AG09309 (cell line): Measurements from ENCODE around the gene ZNF618.

Experiments used
- DNase-seq: peaks from one replicate; pipeline ENCODE4 v3.0.0-alpha.2; 2010; ENCODE audit warnings: low read depth
- H3K4me3 ChIP-seq: 2 replicates; pipeline ENCODE4 v1.5.1; 2011; ENCODE audit warnings: mild to moderate bottlenecking, low read depth, low read length, moderate library complexity; ENCODE audit not compliant: control insufficient read depth
- CTCF ChIP-seq: IDR thresholded peaks from 2 replicates; pipeline ENCODE4 v1.5.1; 2011; ENCODE audit warnings: mild to moderate bottlenecking, low read depth, low read length, inconsistent platforms; ENCODE audit not compliant: insufficient read depth, control insufficient read depth; ENCODE audit errors: missing control alignments

Gene ZNF618

GRCh38 chr9:113886933-113887332, 10.8 kb downstream of the ZNF618 start:
- no peak overlapping the region for H3K4me3 ChIP-seq
- TF ChIP-seq CTCF: no peak
- no peak for DNase-seq

- no peak for TF ChIP-seq CTCF
- H3K4me3 ChIP-seq: no peak overlapping the region
- DNase-seq: no peak
Measured at GRCh38 chr9:113887436-113887835, 11.3 kb downstream of the ZNF618 start.

- TF ChIP-seq CTCF: no peak
- no peak overlapping the region for H3K4me3 ChIP-seq
- no peak for DNase-seq
Measured at GRCh38 chr9:113888336-113888735, 12.2 kb downstream of the ZNF618 start.

- TF ChIP-seq CTCF: no peak
- no peak overlapping the region for H3K4me3 ChIP-seq
- DNase-seq: no peak
Measured at GRCh38 chr9:113888976-113889375, 12.9 kb downstream of the ZNF618 start.

GRCh38 chr9:113890704-113891103, 14.6 kb downstream of the ZNF618 start:
- TF ChIP-seq CTCF: no peak
- H3K4me3 ChIP-seq: no peak overlapping the region
- no peak for DNase-seq

GRCh38 chr9:113892861-113893491, 16.9 kb downstream of the ZNF618 start:
- no peak for TF ChIP-seq CTCF
- H3K4me3 ChIP-seq: no peak overlapping the region
- no peak for DNase-seq

- DNase-seq: no peak
- H3K4me3 ChIP-seq: no peak overlapping the region
- no peak for TF ChIP-seq CTCF
Measured at GRCh38 chr9:113894166-113894565, 18.1 kb downstream of the ZNF618 start.
